Measurements from ENCODE around the gene KLF7.

Gene KLF7

DNA sequence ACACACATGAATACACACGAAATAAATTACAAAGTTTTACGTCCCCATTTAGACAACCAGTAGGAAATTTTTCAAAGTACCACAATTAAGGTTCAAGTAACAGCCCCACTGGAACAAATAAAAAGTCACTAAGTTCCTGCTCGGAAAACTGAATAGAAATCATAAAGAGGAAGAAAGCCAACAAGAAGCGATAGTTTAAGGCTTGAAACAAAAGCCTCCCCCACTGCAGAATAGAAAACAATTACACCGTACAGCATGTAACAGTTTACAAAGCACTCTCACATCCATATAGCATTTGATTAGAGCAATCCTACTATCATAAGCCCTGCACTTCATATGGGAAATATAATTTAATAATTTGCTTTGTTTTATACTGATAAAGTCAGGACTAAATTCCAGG, 15.5 kb downstream of the KLF7 start:
- H3K4me3 Mint-ChIP-seq: peak overlapping the region; percentile 2
- peak overlapping the region; percentile 67 for H3K27ac Mint-ChIP-seq
- H3K36me3 Mint-ChIP-seq (ENCODE audit: low read depth): peaks cover 37% of the 10 kb centered on the region
- intact Hi-C loops (cut with micrococcal nuclease): no loop called here
- H3K4me1 Mint-ChIP-seq (ENCODE audit: low read depth): peaks cover 83% of the 10 kb centered on the region
- no peaks in the 10 kb centered on the region for H3K9me3 Mint-ChIP-seq
- no peaks in the 10 kb centered on the region for H3K27me3 Mint-ChIP-seq

DNA sequence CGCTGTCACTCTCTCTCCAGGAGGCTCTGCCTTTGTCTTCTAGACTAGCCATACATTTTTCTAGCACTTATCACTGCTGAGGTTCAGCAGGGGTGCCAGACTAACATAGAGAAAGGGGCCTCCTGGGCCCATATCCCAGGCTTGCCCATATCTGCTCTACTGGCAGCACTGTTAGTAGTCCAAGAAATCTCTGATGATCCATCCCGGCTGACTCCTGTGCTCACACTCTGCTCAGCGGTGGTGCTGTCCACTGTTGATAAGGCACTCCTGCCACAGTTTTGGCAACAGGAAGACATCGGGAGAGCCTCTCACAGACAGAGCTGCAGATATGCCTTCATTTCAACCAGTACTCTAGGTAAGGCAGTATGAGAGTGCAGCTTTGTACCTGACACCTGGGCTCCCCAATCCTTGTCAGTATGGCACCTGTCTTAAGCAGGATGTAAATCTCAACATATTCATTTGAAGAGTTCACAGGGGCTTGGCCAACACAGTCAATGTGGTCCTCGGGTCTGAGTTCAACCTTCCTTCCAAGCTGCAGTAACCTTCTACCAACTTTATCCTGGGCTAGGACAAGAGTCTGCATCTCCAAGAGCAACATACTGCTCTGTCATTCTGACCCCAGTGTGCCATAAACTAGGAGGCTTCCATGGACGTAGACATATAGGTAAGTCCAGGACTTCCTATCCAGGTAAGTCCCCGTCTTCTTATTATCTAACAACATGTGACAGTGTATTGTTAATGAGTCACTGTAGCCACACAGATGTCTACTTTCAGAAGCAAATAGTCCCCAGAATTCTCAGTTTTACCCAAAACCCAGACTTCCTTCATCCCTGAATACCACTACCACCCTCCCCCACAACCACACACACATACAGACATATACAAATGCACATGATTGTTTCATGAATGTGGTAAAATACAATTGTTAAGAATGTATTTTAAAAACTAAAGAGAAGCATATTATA, 16.2 kb downstream of the KLF7 start:
- H3K36me3 Mint-ChIP-seq (ENCODE audit: low read depth): peaks cover 37% of the 10 kb centered on the region
- peak overlapping the region; percentile 67 for H3K27ac Mint-ChIP-seq
- no peaks in the 10 kb centered on the region for H3K27me3 Mint-ChIP-seq
- intact Hi-C loops (cut with micrococcal nuclease): no loop called here
- H3K4me1 Mint-ChIP-seq (ENCODE audit: low read depth): peaks cover 82% of the 10 kb centered on the region
- no peaks in the 10 kb centered on the region for H3K9me3 Mint-ChIP-seq
- no peak overlapping the region for H3K4me3 Mint-ChIP-seq

- H3K27ac Mint-ChIP-seq: no peak overlapping the region
- peaks cover 82% of the 10 kb centered on the region for H3K4me1 Mint-ChIP-seq (ENCODE audit: low read depth)
- no peaks in the 10 kb centered on the region for H3K27me3 Mint-ChIP-seq
- peaks cover 37% of the 10 kb centered on the region for H3K36me3 Mint-ChIP-seq (ENCODE audit: low read depth)
- H3K4me3 Mint-ChIP-seq: no peak overlapping the region
- intact Hi-C loops (cut with micrococcal nuclease): no loop called here
- no peaks in the 10 kb centered on the region for H3K9me3 Mint-ChIP-seq
These were observed 17.7 kb downstream of the KLF7 start for GRCh38 chr2:207148020-207148419.

- H3K4me3 Mint-ChIP-seq: peak overlapping the region; percentile 61
- H3K27me3 Mint-ChIP-seq: no peaks in the 10 kb centered on the region
- H3K4me1 Mint-ChIP-seq (ENCODE audit: low read depth): peaks cover 78% of the 10 kb centered on the region
- H3K27ac Mint-ChIP-seq: peak overlapping the region; percentile 90
- peaks cover 35% of the 10 kb centered on the region for H3K36me3 Mint-ChIP-seq (ENCODE audit: low read depth)
- intact Hi-C loops (cut with micrococcal nuclease): loop anchor here (5.0 kb wide), 3 partner anchors 88 to 328 kb away; no protein-coding TSS in a partner anchor
- no peaks in the 10 kb centered on the region for H3K9me3 Mint-ChIP-seq
These were observed 21.5 kb downstream of the KLF7 start for GRCh38 chr2:207144173-207144785.

DNA sequence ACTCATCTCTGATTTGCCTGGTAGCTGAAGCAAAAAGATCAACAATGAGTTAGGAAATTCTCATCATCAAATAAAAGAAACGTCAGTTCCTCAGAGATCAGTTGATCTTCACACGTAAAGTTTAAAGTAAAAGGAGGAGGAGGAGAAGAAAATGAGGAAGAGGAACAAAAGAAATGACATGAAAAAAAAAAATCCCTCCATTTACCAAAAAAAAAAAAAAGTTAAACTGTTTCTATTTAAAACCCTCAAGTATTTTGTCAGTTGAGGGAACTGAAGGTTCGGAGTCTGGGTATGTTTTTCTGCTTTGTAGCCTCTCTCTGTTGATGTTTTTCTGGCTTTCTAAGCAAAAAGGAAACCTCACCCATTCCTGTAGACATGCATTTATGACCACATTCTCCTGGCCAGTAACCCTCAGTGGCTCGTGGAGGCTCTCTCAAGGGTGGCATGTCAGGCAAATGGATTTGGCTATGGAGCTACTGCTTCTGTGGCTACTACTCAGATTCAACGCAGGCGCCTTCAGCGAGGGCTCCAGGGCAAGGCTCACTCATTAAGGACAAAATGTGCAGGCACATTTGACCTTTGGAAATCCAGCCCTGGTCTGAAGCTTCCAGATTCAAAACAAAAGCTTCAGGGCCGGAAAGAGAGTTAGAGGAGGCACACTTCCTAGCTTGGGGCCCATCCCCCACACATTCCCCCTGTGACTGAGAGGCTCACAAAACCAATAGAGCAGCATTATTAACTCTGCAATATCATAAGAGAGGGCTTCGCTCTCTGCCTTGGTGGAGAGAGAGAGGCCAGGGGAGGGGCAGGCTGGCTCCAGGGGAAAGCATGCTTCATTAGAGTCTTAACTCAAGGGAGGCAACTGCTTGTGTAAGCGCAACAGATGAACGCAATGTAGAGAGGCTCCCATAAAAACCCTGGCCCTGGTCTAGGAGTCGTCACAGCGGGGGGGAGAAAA, 22.3 kb downstream of the KLF7 start:
- intact Hi-C loops (cut with micrococcal nuclease): loop anchor here (1.0 to 5.0 kb wide), 4 partner anchors 23 to 329 kb away; no protein-coding TSS in a partner anchor
- no peaks in the 10 kb centered on the region for H3K9me3 Mint-ChIP-seq
- peaks cover 32% of the 10 kb centered on the region for H3K36me3 Mint-ChIP-seq (ENCODE audit: low read depth)
- peaks cover 75% of the 10 kb centered on the region for H3K4me1 Mint-ChIP-seq (ENCODE audit: low read depth)
- peak overlapping the region; percentile 90 for H3K27ac Mint-ChIP-seq
- no peaks in the 10 kb centered on the region for H3K27me3 Mint-ChIP-seq
- peak overlapping the region; percentile 61 for H3K4me3 Mint-ChIP-seq

- H3K36me3 Mint-ChIP-seq (ENCODE audit: low read depth): peaks cover 24% of the 10 kb centered on the region
- H3K9me3 Mint-ChIP-seq: no peaks in the 10 kb centered on the region
- H3K27ac Mint-ChIP-seq: peak overlapping the region; percentile 90
- peaks cover 81% of the 10 kb centered on the region for H3K4me1 Mint-ChIP-seq (ENCODE audit: low read depth)
- H3K4me3 Mint-ChIP-seq: peak overlapping the region; percentile 61
- H3K27me3 Mint-ChIP-seq: no peaks in the 10 kb centered on the region
- intact Hi-C loops (cut with micrococcal nuclease): loop anchor here (5.0 kb wide), 3 partner anchors 90 to 330 kb away; no protein-coding TSS in a partner anchor
These were observed 23.3 kb downstream of the KLF7 start for GRCh38 chr2:207142461-207142860.

GRCh38 chr2:207141386-207141785, 24.4 kb downstream of the KLF7 start:
- H3K27ac Mint-ChIP-seq: peak overlapping the region; percentile 90
- H3K4me3 Mint-ChIP-seq: no peak overlapping the region
- peaks cover 16% of the 10 kb centered on the region for H3K36me3 Mint-ChIP-seq (ENCODE audit: low read depth)
- H3K9me3 Mint-ChIP-seq: no peaks in the 10 kb centered on the region
- H3K27me3 Mint-ChIP-seq: no peaks in the 10 kb centered on the region
- H3K4me1 Mint-ChIP-seq (ENCODE audit: low read depth): peaks cover 84% of the 10 kb centered on the region
- intact Hi-C loops (cut with micrococcal nuclease): loop anchor here (5.0 kb wide), 3 partner anchors 91 to 331 kb away; no protein-coding TSS in a partner anchor

GRCh38 chr2:207140265-207140664, 25.5 kb downstream of the KLF7 start:
- peaks cover 5% of the 10 kb centered on the region for H3K36me3 Mint-ChIP-seq (ENCODE audit: low read depth)

GRCh38 chr2:207139552-207139951, 26.2 kb downstream of the KLF7 start:
- no peaks in the 10 kb centered on the region for H3K9me3 Mint-ChIP-seq
- peaks cover 86% of the 10 kb centered on the region for H3K4me1 Mint-ChIP-seq (ENCODE audit: low read depth)
- no peaks in the 10 kb centered on the region for H3K27me3 Mint-ChIP-seq
- intact Hi-C loops (cut with micrococcal nuclease): no loop called here
- peaks cover 5% of the 10 kb centered on the region for H3K36me3 Mint-ChIP-seq (ENCODE audit: low read depth)
- H3K27ac Mint-ChIP-seq: peak overlapping the region; percentile 27
- H3K4me3 Mint-ChIP-seq: no peak overlapping the region

More at GRCh38 chr2:207140265-207140664, 25.5 kb downstream of the KLF7 start:
- Mint-ChIP-seq H3K27me3 (no peaks in the 10 kb centered on the region), H3K9me3 (no peaks in the 10 kb centered on the region), H3K27ac (no peak overlapping the region), H3K4me1 (ENCODE audit: low read depth) (peaks cover 86% of the 10 kb centered on the region), H3K4me3 (no peak overlapping the region)
- intact Hi-C loops (cut with micrococcal nuclease): loop anchor here (5.0 kb wide), 3 partner anchors 92 to 332 kb away; no protein-coding TSS in a partner anchor

DNA sequence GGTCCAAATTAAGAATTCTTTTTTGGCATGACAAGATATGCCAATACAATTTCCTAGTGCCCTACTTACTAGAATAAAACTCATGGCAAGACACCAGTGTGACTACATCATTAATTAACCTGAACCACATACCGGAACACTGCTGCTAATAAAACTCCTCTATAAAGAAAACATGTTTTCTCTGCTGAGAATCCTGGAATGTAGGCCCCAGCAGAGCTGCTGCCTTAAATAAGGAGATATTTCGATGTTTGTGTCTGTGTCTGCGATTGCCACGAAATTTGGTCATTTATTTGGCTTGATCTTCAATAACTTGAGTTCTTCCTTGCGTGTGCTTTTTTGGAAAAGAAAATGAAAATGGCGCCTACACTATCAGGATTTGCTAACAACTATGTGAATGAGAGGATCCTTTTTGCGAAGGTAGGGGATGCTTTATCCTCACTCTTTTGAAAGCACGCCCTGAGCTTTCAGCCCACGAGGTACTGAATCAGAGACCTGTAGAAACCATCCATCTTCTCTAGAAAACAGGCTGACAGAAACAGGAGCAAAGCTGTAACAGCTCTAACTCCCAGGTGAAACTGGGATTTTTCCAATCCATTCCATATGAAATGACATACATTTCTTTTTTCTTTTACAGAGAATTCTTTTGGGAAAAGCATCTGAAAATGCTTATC, 27.0 kb downstream of the KLF7 start:
- peaks cover 5% of the 10 kb centered on the region for H3K36me3 Mint-ChIP-seq (ENCODE audit: low read depth)
- no peaks in the 10 kb centered on the region for H3K27me3 Mint-ChIP-seq
- intact Hi-C loops (cut with micrococcal nuclease): no loop called here
- no peak overlapping the region for H3K27ac Mint-ChIP-seq
- peaks cover 85% of the 10 kb centered on the region for H3K4me1 Mint-ChIP-seq (ENCODE audit: low read depth)
- no peaks in the 10 kb centered on the region for H3K9me3 Mint-ChIP-seq
- H3K4me3 Mint-ChIP-seq: no peak overlapping the region

- intact Hi-C loops (cut with micrococcal nuclease): no loop called here
These were observed 28.0 kb downstream of the KLF7 start for GRCh38 chr2:207137596-207138337.

GRCh38 chr2:207136874-207137273, 28.9 kb downstream of the KLF7 start:
- no peak overlapping the region for H3K4me3 Mint-ChIP-seq
- peaks cover 77% of the 10 kb centered on the region for H3K4me1 Mint-ChIP-seq (ENCODE audit: low read depth)
- no peaks in the 10 kb centered on the region for H3K9me3 Mint-ChIP-seq
- peaks cover 5% of the 10 kb centered on the region for H3K36me3 Mint-ChIP-seq (ENCODE audit: low read depth)
- intact Hi-C loops (cut with micrococcal nuclease): no loop called here
- no peaks in the 10 kb centered on the region for H3K27me3 Mint-ChIP-seq
- H3K27ac Mint-ChIP-seq: peak overlapping the region; percentile 82

More at GRCh38 chr2:207137596-207138337, 28.0 kb downstream of the KLF7 start:
- Mint-ChIP-seq H3K9me3 (no peaks in the 10 kb centered on the region), H3K27me3 (no peaks in the 10 kb centered on the region), H3K4me3 (no peak overlapping the region), H3K36me3 (ENCODE audit: low read depth) (peaks cover 5% of the 10 kb centered on the region), H3K4me1 (ENCODE audit: low read depth) (peaks cover 79% of the 10 kb centered on the region), H3K27ac (no peak overlapping the region)
